SK-N-SH (cell line): ENCODE data around the gene IMPG1. TPM values are rescaled to one million over a fixed set of nuclear protein-coding genes. Genes with fewer than 3 reads are reported as not detected.

Source experiments
- CTCF ChIA-PET: fragments of 300-600, 350-600 bp; formaldehyde crosslinking; extraction: SDS; loops from one replicate; lab custom pipeline; 2021; lab: Yijun Ruan, JAX
- POLR2A ChIA-PET: fragments of 350-600 bp; sonication (Branson Sonifier 250); formaldehyde crosslinking; extraction: SDS; loops from one replicate; lab custom pipeline; 2020; ENCODE audit warnings: antibody characterized with exemption, inconsistent platforms; lab: Yijun Ruan, JAX
- DNase-seq: peaks from one replicate; pipeline ENCODE4 v3.0.0; 2012
- H2AFZ ChIP-seq: fragments of 200-600 bp; sonication (generic); 2 replicates; pipeline ENCODE4 v1.8.1; 2016; ENCODE audit warnings: antibody characterized with exemption, mild to moderate bottlenecking, low read depth
- H3F3A ChIP-seq: fragments of 200-600 bp; sonication (generic); replicated peaks from 2 replicates; pipeline ENCODE3; 2016; ENCODE audit warnings: antibody characterized with exemption, mild to moderate bottlenecking; ENCODE audit not compliant: insufficient read depth
- H3K27ac ChIP-seq, 2 experiments: fragments of 200-500 bp in 1 of 2; fragments of 200-600 bp in 1 of 2; sonication (Bioruptor generic) in 1 of 2; sonication (generic), shearing (Covaris generic) in 1 of 2; 2 replicates each; pipeline versions ENCODE4 v1.5.1 to v1.6.1; 2014 to 2016; ENCODE audit warnings: low read depth in 2 of 2, inconsistent platforms in 1 of 2, low read length in 1 of 2, mild to moderate bottlenecking in 1 of 2, mixed read lengths in 1 of 2
- H3K27me3 ChIP-seq: fragments of 200-600 bp; sonication (generic), shearing (Covaris generic); 2 replicates; pipeline ENCODE4 v1.6.1; 2016; ENCODE audit warnings: mixed run types; ENCODE audit not compliant: insufficient read depth
- H3K36me3 ChIP-seq, 2 experiments: fragments of 200-500 bp in 1 of 2; fragments of 200-600 bp in 1 of 2; sonication (Bioruptor generic) in 1 of 2; sonication (generic) in 1 of 2; replicated peaks in 1 of 2; 2 replicates each; pipeline versions ENCODE3 to v1.5.1; 2014 to 2016; ENCODE audit warnings: low read length in 1 of 2, mild to moderate bottlenecking in 1 of 2; ENCODE audit not compliant: insufficient read depth in 2 of 2, control insufficient read depth in 1 of 2
- H3K4me1 ChIP-seq, 2 experiments: fragments of 200-500 bp in 1 of 2; fragments of 200-600 bp in 1 of 2; sonication (Bioruptor generic) in 1 of 2; sonication (generic), shearing (Covaris generic) in 1 of 2; 2 replicates each; pipeline versions ENCODE4 v1.5.1 to v1.6.1; 2014 to 2016; ENCODE audit warnings: low read depth in 1 of 2, low read length in 1 of 2, mixed run types in 1 of 2; ENCODE audit not compliant: insufficient read depth in 2 of 2, control insufficient read depth in 1 of 2
- H3K4me2 ChIP-seq: fragments of 200-600 bp; sonication (generic), shearing (Covaris generic); 2 replicates; pipeline ENCODE4 v1.6.1; 2017; ENCODE audit warnings: mixed run types
- H3K4me3 ChIP-seq, 2 experiments: fragments of 200-500 bp in 1 of 2; fragments of 200-600 bp in 1 of 2; sonication (Bioruptor generic) in 1 of 2; sonication (generic), shearing (Covaris generic) in 1 of 2; 2 replicates each; pipeline versions ENCODE4 v1.5.1 to v1.8.1; 2014 to 2016; ENCODE audit warnings: low read depth in 2 of 2, inconsistent platforms in 1 of 2, low read length in 1 of 2, mild to moderate bottlenecking in 1 of 2, mixed read lengths in 1 of 2, moderate library complexity in 1 of 2
- H3K79me2 ChIP-seq: fragments of 200-600 bp; sonication (generic); 2 replicates; pipeline ENCODE4 v1.8.1; 2017; ENCODE audit warnings: mild to moderate bottlenecking; ENCODE audit not compliant: insufficient read depth
- H3K9ac ChIP-seq: fragments of 200-600 bp; sonication (generic); 2 replicates; pipeline ENCODE4 v1.6.1; 2017; ENCODE audit warnings: mixed run types
- H3K9me2 ChIP-seq: fragments of 200-600 bp; sonication (generic); 2 replicates; pipeline ENCODE4 v1.6.1; 2017; ENCODE audit warnings: mixed run types
- H3K9me3 ChIP-seq: fragments of 200-600 bp; sonication (generic); 2 replicates; pipeline ENCODE4 v1.6.1; 2017; ENCODE audit warnings: mixed run types, mild to moderate bottlenecking, moderate library complexity
- H4K20me1 ChIP-seq: fragments of 200-600 bp; sonication (generic); 2 replicates; pipeline ENCODE4 v1.6.1; 2017; ENCODE audit warnings: mild to moderate bottlenecking, mixed run types; ENCODE audit not compliant: insufficient read depth
- ELF1 ChIP-seq: IDR thresholded peaks from 2 replicates; pipeline ENCODE4 v1.4.0; 2012
- EZH2phosphoT487 ChIP-seq: fragments of 200-600 bp; sonication (generic); IDR thresholded peaks from 2 replicates; pipeline ENCODE4 v1.6.1; 2017; ENCODE audit warnings: low read depth, mixed run types, mild to moderate bottlenecking, antibody characterized with exemption, moderate library complexity, borderline replicate concordance
- GATA2 ChIP-seq: sonication (generic); formaldehyde crosslinking; IDR thresholded peaks from 2 replicates; pipeline ENCODE4 v1.5.0; 2020; ENCODE audit warnings: mild to moderate bottlenecking, missing genetic modification reagents
- MXI1 ChIP-seq: IDR thresholded peaks from 2 replicates; pipeline ENCODE4 v1.6.1; 2012; ENCODE audit warnings: mild to moderate bottlenecking, low read depth, low read length, improper control_type of control experiment
- RAD21 ChIP-seq: IDR thresholded peaks from 2 replicates; pipeline ENCODE4 v1.6.1; 2012; ENCODE audit warnings: mild to moderate bottlenecking, low read length
- RCOR1 ChIP-seq: fragments of 150-350 bp; IDR thresholded peaks from 2 replicates; pipeline ENCODE4 v1.6.1; 2017; ENCODE audit warnings: antibody characterized with exemption, low read length
- RFX5 ChIP-seq: IDR thresholded peaks from 2 replicates; pipeline ENCODE4 v1.6.1; 2012; ENCODE audit warnings: mild to moderate bottlenecking, improper control_type of control experiment, low read length
- RXRA ChIP-seq: IDR thresholded peaks from 2 replicates; pipeline ENCODE4 v1.4.0; 2012; ENCODE audit warnings: low read depth, mild to moderate bottlenecking, borderline replicate concordance
- SMC3 ChIP-seq: IDR thresholded peaks from 2 replicates; pipeline ENCODE4 v1.6.1; 2012; ENCODE audit warnings: low read depth, low read length, improper control_type of control experiment
- TEAD4 ChIP-seq: IDR thresholded peaks from 2 replicates; pipeline ENCODE4 v1.4.0; 2012; ENCODE audit warnings: mild to moderate bottlenecking, borderline replicate concordance; ENCODE audit not compliant: insufficient read depth
- YY1 ChIP-seq: IDR thresholded peaks from 2 replicates; pipeline ENCODE4 v1.4.0; 2012; ENCODE audit warnings: low read depth, mild to moderate bottlenecking
- WGBS: methylation state at CpG from one replicate; pipeline ENCODE4 v1.1.6; 2017; ENCODE audit warnings: low lambda C conversion rate; 5-methylcytosine and 5-hydroxymethylcytosine counted together
- polyA plus RNA-seq, 3 experiments: library from polyadenylated mRNA; depleted of rRNA; stranded (reverse); fragments of >200 nt; gene quantifications; 2 replicates each; pipeline ENCODE4 v1.2.3, GENCODE V29; 2012
- TF ChIP-seq, protein P1 (sequence below): fragments of 200-600 bp; sonication (generic); IDR thresholded peaks from 2 replicates; pipeline ENCODE4 v1.6.1; 2017; ENCODE audit warnings: antibody characterized with exemption, mild to moderate bottlenecking, moderate library complexity
- TF ChIP-seq, protein P2 (sequence below): IDR thresholded peaks from 2 replicates; pipeline ENCODE4; 2012
- TF ChIP-seq, protein P3 (sequence below): IDR thresholded peaks from 2 replicates; pipeline ENCODE4 v1.4.0; 2012; ENCODE audit warnings: low read depth
- TF ChIP-seq, protein P4 (sequence below): fragments of 150-350 bp; IDR thresholded peaks from 2 replicates; pipeline ENCODE4 v1.6.1; 2016; ENCODE audit warnings: mild to moderate bottlenecking, low read depth, low read length

The IMPG1 gene
- polyA plus RNA-seq, 1 of the 3 experiments (the other 2 are of a cell fraction) = not detected

DNA sequence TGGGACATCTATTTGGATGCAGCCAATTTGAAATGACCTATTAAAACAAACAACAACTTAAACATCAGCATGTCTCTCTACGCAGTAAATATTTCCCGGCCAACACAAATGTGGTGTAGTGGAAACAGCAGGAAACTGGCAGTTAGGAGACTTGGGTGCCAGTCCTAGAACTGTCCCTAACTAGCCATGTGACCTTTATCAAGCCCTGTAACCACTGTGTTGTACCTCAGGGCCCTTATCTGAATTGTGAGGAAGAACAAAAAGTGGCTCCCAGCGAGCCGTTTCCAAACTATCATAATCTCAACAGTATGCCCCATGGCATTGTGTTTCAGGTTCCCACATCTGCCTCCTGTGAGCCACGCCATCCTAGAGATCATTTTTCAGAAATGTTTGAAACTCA is 124.5 kb downstream of the IMPG1 start:
- ChIA-PET CTCF (interaction anchor here (1.2 to 3.8 kb wide), 2 partner anchors 13 to 55 kb away, joined by 3 to 23 read pairs; no protein-coding TSS in a partner anchor), POLR2A (no interaction called here)
- Histone ChIP-seq H2AFZ (no peak overlapping the region), H3F3A (no peaks in the 10 kb centered on the region), H3K4me1 (no peaks in the 10 kb centered on the region), H3K4me2 (no peak overlapping the region), H3K27ac (no peak overlapping the region), H3K36me3 (no peaks in the 10 kb centered on the region), H4K20me1 (no peaks in the 10 kb centered on the region), H3K79me2 (no peaks in the 10 kb centered on the region), H3K9ac (no peak overlapping the region), H3K27me3 (peaks cover 49% of the 10 kb centered on the region), H3K9me3 (no peaks in the 10 kb centered on the region), H3K9me2 (no peaks in the 10 kb centered on the region), H3K4me3 (no peak overlapping the region)
- DNase-seq = no peak
- WGBS = 23% methylated on average over 5 of the region's 5 CpGs
- no peak for TF ChIP-seq RCOR1
- TF ChIP-seq ELF1 = no peak
- TF ChIP-seq, protein P1, sequence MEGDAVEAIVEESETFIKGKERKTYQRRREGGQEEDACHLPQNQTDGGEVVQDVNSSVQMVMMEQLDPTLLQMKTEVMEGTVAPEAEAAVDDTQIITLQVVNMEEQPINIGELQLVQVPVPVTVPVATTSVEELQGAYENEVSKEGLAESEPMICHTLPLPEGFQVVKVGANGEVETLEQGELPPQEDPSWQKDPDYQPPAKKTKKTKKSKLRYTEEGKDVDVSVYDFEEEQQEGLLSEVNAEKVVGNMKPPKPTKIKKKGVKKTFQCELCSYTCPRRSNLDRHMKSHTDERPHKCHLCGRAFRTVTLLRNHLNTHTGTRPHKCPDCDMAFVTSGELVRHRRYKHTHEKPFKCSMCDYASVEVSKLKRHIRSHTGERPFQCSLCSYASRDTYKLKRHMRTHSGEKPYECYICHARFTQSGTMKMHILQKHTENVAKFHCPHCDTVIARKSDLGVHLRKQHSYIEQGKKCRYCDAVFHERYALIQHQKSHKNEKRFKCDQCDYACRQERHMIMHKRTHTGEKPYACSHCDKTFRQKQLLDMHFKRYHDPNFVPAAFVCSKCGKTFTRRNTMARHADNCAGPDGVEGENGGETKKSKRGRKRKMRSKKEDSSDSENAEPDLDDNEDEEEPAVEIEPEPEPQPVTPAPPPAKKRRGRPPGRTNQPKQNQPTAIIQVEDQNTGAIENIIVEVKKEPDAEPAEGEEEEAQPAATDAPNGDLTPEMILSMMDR = no peak
- TF ChIP-seq GATA2 (CRISPR knock-in tag) = no peak
- no peak for TF ChIP-seq YY1
- no peak for TF ChIP-seq TEAD4
- no peak for TF ChIP-seq SMC3
- TF ChIP-seq, protein P2, sequence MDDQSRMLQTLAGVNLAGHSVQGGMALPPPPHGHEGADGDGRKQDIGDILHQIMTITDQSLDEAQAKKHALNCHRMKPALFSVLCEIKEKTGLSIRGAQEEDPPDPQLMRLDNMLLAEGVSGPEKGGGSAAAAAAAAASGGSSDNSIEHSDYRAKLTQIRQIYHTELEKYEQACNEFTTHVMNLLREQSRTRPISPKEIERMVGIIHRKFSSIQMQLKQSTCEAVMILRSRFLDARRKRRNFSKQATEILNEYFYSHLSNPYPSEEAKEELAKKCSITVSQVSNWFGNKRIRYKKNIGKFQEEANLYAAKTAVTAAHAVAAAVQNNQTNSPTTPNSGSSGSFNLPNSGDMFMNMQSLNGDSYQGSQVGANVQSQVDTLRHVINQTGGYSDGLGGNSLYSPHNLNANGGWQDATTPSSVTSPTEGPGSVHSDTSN = no peak
- TF ChIP-seq, protein P3, sequence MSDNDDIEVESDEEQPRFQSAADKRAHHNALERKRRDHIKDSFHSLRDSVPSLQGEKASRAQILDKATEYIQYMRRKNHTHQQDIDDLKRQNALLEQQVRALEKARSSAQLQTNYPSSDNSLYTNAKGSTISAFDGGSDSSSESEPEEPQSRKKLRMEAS = no peak
- TF ChIP-seq RXRA = no peak
- TF ChIP-seq EZH2phosphoT487 = no peak
- TF ChIP-seq MXI1 = no peak
- TF ChIP-seq RFX5 = no peak
- no peak for TF ChIP-seq RAD21
- TF ChIP-seq, protein P4, sequence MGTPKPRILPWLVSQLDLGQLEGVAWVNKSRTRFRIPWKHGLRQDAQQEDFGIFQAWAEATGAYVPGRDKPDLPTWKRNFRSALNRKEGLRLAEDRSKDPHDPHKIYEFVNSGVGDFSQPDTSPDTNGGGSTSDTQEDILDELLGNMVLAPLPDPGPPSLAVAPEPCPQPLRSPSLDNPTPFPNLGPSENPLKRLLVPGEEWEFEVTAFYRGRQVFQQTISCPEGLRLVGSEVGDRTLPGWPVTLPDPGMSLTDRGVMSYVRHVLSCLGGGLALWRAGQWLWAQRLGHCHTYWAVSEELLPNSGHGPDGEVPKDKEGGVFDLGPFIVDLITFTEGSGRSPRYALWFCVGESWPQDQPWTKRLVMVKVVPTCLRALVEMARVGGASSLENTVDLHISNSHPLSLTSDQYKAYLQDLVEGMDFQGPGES = no peak
